HL-60 (cell line): ENCODE results near the gene FZD4.
"Not testable (repeated sequence)": the region's sequence is repeated elsewhere in the genome, so short reads cannot be mapped to it uniquely, and the experiment has no call there.

Experiments used
- CTCF ChIP-seq: IDR thresholded peaks from one replicate; pipeline ENCODE4 v1.5.1; 2011; ENCODE audit warnings: low read length, control low read depth, inconsistent platforms; ENCODE audit not compliant: insufficient read depth
- POLR2AphosphoS5 ChIP-seq: IDR thresholded peaks from 2 replicates; pipeline ENCODE4 v1.6.1; 2012; ENCODE audit warnings: low read depth
- REST ChIP-seq: IDR thresholded peaks from 2 replicates; pipeline ENCODE4 v1.6.1; 2012; ENCODE audit warnings: low read depth; ENCODE audit not compliant: insufficient replicate concordance

- TF ChIP-seq POLR2AphosphoS5, REST, CTCF: not testable (repeated sequence)
Observed at GRCh38 chr11:86937193-86937806, 17.9 kb downstream of the FZD4 start.
